HG02759 (cell line): ENCODE measurements around the gene DRG2.

ENCODE experiments used
- ATAC-seq: cut with Tn5 transposase; IDR thresholded peaks from one replicate; pipeline ENCODE4 v1.9.1; 2021; ENCODE audit warnings: mild to moderate bottlenecking, moderate library complexity; ENCODE audit not compliant: unreplicated experiment

The DRG2 gene

GRCh38 chr17:18074566-18075272, 13.0 kb upstream of the DRG2 start:
- no peak for ATAC-seq

DNA sequence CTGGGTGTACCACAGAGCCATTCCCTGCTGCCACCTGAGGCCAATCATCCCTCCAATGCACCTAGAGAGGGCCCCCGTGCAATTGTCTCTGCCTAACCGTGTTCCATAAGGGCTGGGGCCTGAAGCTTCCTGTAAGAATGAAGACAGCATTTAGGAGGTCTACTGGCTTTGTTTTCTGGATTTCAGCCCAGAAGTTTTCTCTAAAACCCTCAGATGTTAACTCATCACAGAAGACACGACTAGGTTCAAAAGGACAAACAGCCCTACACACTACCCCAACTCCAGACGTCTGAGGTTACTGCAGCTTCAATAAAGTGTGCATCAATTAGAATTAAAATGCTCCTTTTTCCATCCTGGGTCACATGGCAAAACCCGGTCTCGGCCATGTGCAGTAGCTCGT, 10.8 kb upstream of the DRG2 start:
- no peak for ATAC-seq

DNA sequence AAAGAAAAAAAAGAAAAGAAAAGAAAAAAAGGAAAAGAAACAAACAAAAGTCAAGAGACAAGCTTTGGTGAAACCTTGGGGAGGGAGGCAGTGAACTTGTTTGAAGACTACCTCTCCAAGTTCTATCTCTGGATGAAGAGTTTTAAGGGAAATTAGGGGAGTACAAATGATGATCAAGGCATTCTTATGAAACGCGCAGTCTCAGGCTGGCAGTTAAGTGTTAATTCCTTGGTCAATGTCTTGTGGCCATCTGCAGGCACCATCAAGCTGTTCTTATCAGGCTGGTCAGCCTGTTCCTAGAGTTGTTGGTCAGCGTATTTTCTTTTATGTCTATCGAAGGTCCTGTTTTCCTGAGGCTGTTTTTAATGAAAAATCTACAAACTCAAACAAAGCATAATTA, 8.2 kb upstream of the DRG2 start:
- no peak for ATAC-seq

GRCh38 chr17:18084256-18084655, 3.5 kb upstream of the DRG2 start:
- ATAC-seq = no peak

DNA sequence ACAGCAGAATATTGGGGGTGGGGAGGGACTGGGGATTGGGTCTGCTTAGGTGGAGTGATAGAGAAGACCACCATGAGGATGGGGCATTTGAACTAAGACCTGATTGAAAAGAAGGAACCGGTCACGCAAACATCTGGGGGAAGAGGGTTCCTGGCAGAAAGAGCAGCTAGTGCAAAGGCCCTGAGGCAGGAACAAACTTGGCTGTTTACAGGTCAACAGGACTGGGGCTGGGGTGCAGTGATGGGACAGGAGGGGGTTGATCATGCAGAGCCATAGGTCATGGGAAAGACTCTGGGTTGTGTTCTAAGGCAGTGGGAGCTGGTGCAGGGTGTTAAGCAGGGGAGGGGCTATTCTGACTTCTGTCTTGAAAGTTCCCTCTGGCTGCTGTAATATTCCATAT, 1.9 kb downstream of the DRG2 start:
- no peak for ATAC-seq

DNA sequence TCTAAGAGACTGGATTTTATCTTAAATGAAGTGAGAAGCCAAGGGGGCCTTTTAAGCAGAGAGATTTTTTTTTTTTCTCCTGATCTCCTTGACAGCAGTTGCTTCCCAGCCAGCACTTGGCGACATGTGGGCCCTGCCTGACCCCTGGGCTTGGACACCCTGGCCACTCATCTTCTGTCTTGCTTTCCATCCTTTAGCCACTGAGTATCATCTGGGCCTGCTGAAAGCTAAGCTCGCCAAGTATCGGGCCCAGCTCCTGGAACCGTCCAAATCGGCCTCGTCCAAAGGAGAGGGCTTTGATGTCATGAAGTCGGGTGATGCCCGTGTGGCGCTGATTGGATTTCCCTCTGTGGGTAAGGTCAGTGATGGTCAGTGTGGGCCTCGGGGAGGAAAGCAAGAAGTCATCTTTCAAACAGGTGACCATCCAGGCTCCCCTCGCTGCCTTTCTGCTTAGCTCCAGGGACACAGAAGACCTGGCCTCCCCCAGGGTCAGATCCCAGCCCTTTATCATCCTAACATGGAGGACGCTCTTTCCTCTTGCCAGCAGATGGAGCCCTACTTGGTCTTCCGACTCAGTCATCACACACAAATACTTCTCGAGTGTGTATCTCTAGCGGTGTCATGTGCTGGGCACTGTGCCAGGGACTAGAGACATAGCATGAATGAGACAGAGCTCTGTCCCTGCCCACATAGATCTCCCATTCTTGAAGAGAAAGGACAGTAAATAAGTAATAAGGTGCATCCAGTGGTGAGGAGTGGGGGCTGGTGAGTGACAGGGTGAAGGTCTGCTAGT, 6.1 kb downstream of the DRG2 start:
- ATAC-seq = no peak

GRCh38 chr17:18094409-18094807, 6.7 kb downstream of the DRG2 start:
- no peak for ATAC-seq

DNA sequence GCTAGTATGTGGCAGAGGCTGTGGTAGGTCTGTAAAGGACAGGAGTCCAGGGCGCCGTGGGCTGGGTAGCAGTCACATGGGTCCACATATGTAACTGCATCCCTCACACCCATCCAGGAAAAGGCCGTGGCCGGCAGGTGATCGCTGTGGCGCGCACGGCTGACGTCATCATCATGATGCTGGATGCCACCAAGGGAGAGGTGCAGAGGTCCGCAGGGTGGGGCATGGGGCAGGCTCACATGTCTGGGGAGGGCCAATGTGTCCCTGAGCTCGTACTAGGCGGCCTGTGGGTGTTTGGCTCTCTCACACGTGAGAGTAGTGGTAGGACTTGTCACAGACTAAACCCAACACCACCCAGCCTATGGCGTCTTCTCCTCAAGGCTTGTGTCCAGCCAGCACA, 11.8 kb downstream of the DRG2 start:
- ATAC-seq = no peak

- ATAC-seq = no peak
Observed at GRCh38 chr17:18100616-18101015, 12.9 kb downstream of the DRG2 start.

DNA sequence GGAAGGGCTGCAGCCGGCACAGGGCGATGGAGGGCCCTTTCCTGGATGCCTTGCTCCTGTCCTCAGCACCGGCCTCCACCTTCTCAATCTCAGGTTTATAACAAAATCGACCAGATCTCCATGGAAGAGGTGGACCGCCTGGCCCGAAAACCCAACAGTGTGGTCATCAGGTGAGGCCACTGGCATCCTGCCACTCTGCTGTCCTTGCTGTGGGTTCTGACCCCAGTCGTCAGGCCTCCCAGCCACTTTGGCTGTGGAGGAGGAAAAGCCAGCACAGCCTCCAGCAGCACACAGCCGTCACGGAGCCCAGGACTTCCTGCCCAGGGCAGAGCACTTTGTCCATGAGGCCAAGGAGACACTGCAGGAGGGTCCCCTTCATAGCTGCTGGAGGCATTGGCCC, 14.1 kb downstream of the DRG2 start:
- ATAC-seq = no peak

- no peak for ATAC-seq
Observed at GRCh38 chr17:18102640-18103039, 14.9 kb downstream of the DRG2 start.

GRCh38 chr17:18105027-18105426, 17.3 kb downstream of the DRG2 start:
- ATAC-seq = no peak

DNA sequence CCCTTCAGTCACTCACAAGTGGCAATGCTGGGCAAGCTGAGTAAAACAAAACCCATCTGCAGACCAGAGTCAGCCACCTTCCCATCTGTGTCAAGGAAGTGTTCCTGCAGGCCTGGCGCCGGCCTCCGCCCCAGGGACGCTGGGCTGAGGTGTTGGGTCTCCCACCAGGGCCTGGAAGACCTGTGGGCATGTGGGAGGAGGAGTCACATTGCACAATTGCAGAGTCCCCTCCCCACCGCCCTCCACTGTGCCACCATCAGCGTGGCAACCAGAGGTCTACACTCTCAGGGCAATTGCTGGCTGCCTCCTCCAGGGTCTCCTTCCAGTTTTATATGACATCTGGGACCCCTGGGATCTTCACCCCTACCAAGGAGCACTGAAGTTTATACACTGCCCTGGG, 17.8 kb downstream of the DRG2 start:
- no peak for ATAC-seq

- ATAC-seq = no peak
Observed at GRCh38 chr17:18106211-18106610, 18.5 kb downstream of the DRG2 start.

GRCh38 chr17:18107061-18107790, 19.5 kb downstream of the DRG2 start:
- ATAC-seq = no peak

DNA sequence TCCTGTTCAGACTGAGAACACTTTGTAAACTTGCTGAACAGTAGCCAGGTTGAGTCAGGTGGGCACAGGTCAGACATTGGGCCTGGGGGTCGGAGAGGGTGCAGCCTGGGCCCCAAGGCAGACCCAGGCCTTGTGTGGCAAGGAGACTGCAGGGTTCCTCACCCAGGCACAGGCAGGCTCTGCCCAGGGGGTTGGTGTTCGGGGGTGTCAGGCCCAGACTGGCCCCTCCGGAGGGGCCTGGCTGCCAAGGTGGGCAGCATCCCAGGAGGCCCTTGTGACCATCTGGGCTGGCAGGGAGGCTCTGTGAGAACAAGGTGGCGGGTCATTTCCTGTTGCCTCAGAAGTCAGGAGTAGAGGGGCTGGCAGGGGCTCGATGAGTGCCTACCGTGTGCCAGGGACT, 20.2 kb downstream of the DRG2 start:
- ATAC-seq = no peak

GRCh38 chr17:18108401-18109312, 20.9 kb downstream of the DRG2 start, which contains the start of gene MYO15A:
MYO15A (plus strand) TSS chr17:18108756; CDS start chr17:18118801, 10,045 bp downstream.
- no peak for ATAC-seq

- ATAC-seq = no peak
Observed at GRCh38 chr17:18109935-18110485, 22.3 kb downstream of the DRG2 start.

- no peak for ATAC-seq
Observed at GRCh38 chr17:18110636-18111145, 22.9 kb downstream of the DRG2 start.

DNA sequence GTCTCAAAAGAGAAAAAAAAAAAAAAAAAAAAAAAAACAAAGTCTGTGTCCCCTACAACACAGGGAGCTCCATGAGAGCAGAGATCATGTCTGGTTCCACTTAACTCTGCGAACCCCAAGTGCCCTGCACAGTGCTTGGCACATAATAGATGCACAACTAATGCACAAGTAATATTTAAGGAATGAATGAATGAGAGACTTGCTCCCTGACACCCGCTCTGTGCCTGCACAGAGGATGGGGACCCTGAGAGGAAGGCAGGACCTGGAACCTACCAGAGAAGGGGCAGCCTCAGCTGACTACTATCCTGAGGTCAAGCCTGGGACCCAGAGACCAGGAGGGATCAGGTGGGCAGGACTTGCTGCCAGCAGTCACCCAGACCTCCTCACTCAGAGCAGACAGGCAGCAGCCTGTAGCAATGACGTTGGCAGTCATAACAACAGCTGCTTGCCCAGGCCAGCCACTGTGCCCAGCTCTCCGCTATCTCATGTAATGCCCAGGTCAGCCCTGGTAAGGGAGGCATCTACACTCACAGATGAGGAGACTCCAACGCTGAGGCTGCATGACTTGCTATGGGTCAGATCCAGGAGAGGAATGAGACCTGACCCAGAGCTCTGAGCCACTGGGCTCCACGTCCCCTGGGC, 23.7 kb downstream of the DRG2 start:
- no peak for ATAC-seq
